ENCODE measurements around the gene SESN1. TPM values are rescaled to one million over a fixed set of nuclear protein-coding genes. Genes with fewer than 3 reads are reported as not detected.
A peak's percentile ranks its signal among the peaks of the same experiment; 100 is the strongest.

SESN1 gene
- total and polyA plus RNA-seq, 10 donors = 26.8 to 115 (median 59.6) TPM

- Histone ChIP-seq H3K4me1 (peaks cover 18 to 56% (median 46%) of the 10 kb centered on the region in 6 donors), H3K27ac (no peak overlapping the region), H3K36me3 (no peaks in the 10 kb centered on the region), H3K27me3 (replicated peaks in 1 of 7) (no peaks in the 10 kb centered on the region), H3K4me3 (no peak overlapping the region), H3K9me3 (no peaks in the 10 kb centered on the region)
- intact Hi-C loops (cut with DNase I; ENCODE audit: low total_unique reads) = no loop called here
- TF ChIP-seq POLR2A (IDR thresholded peaks at IDR 0.05) (no peak), POLR2AphosphoS5 (IDR thresholded peaks at IDR 0.05) (no peak), CTCF (IDR thresholded peaks at IDR 0.05 in 8 of 11, conservative IDR thresholded peaks at IDR 0.05 in 3 of 11) (no peak)
- no peak for DNase-seq
Measured at GRCh38 chr6:109056661-109057060, 38.0 kb downstream of the SESN1 start.

GRCh38 chr6:109055771-109056235, 38.8 kb downstream of the SESN1 start:
- no peak for DNase-seq
- no peaks in the 10 kb centered on the region for H3K9me3 ChIP-seq
- WGBS, 5 donors = 58 to 93% (median 75%) methylated on average over 1 of the region's 1 CpG
- intact Hi-C loops (cut with DNase I; ENCODE audit: low total_unique reads) = no loop called here
- no peaks in the 10 kb centered on the region for H3K27me3 ChIP-seq (replicated peaks in 1 of 7)
- H3K4me1 ChIP-seq = peaks cover 18 to 60% (median 51%) of the 10 kb centered on the region in 6 donors
- H3K27ac ChIP-seq = no peak overlapping the region
- no peak overlapping the region for H3K4me3 ChIP-seq
- no peak for TF ChIP-seq POLR2A (IDR thresholded peaks at IDR 0.05)
- no peak for TF ChIP-seq CTCF (IDR thresholded peaks at IDR 0.05 in 8 of 11, conservative IDR thresholded peaks at IDR 0.05 in 3 of 11)
- no peak for TF ChIP-seq POLR2AphosphoS5 (IDR thresholded peaks at IDR 0.05)
- no peaks in the 10 kb centered on the region for H3K36me3 ChIP-seq

GRCh38 chr6:109053336-109053735, 41.3 kb downstream of the SESN1 start:
- Histone ChIP-seq H3K27ac (no peak overlapping the region), H3K9me3 (no peaks in the 10 kb centered on the region), H3K4me3 (no peak overlapping the region), H3K4me1 (peaks cover 10 to 58% (median 36%) of the 10 kb centered on the region in 6 donors), H3K27me3 (replicated peaks in 1 of 7) (no peaks in the 10 kb centered on the region), H3K36me3 (no peaks in the 10 kb centered on the region)
- intact Hi-C loops (cut with DNase I; ENCODE audit: low total_unique reads) = loop anchor here (5.0 kb wide), 1 partner anchor 46 kb away; no protein-coding TSS in a partner anchor
- TF ChIP-seq POLR2AphosphoS5 (IDR thresholded peaks at IDR 0.05) (no peak), POLR2A (IDR thresholded peaks at IDR 0.05) (no peak), CTCF (IDR thresholded peaks at IDR 0.05 in 8 of 11, conservative IDR thresholded peaks at IDR 0.05 in 3 of 11) (no peak)
- DNase-seq = no peak
- 93 to 97% (median 94%) methylated on average over 2 of the region's 2 CpGs for WGBS, 5 donors

- no peak for TF ChIP-seq CTCF (IDR thresholded peaks at IDR 0.05 in 8 of 11, conservative IDR thresholded peaks at IDR 0.05 in 3 of 11)
- TF ChIP-seq POLR2A (IDR thresholded peaks at IDR 0.05) = no peak
- TF ChIP-seq POLR2AphosphoS5 (IDR thresholded peaks at IDR 0.05) = no peak
- DNase-seq = no peak
- H3K27ac ChIP-seq = peak overlapping the region in 2 of 8 donors; percentile 25 to 39
- no peaks in the 10 kb centered on the region for H3K36me3 ChIP-seq
- no peaks in the 10 kb centered on the region for H3K27me3 ChIP-seq (replicated peaks in 1 of 7)
- intact Hi-C loops (cut with DNase I; ENCODE audit: low total_unique reads) = loop anchor here (5.0 kb wide), 1 partner anchor 46 kb away; no protein-coding TSS in a partner anchor
- H3K4me1 ChIP-seq = peaks cover 13 to 57% (median 35%) of the 10 kb centered on the region in 6 donors
- H3K4me3 ChIP-seq = no peak overlapping the region
- 92 to 97% (median 95%) methylated on average over 4 of the region's 4 CpGs for WGBS, 5 donors
- no peaks in the 10 kb centered on the region for H3K9me3 ChIP-seq
Measured at GRCh38 chr6:109052852-109053251, 41.8 kb downstream of the SESN1 start.
